H1 (cell line): Measurements from ENCODE around the gene ABCG5. TPM values are rescaled to one million over a fixed set of nuclear protein-coding genes. Genes with fewer than 3 reads are reported as not detected.

Source experiments
- BCL11A ChIP-seq, 2 experiments: IDR thresholded peaks; one replicate each; pipeline ENCODE4 v1.6.1; 2011; ENCODE audit warnings: low read depth in 2 of 2, low read length in 2 of 2, mild to moderate bottlenecking in 2 of 2
- CTBP2 ChIP-seq: IDR thresholded peaks from 2 replicates; pipeline ENCODE4 v1.7.0; 2011; ENCODE audit warnings: borderline replicate concordance, mild to moderate bottlenecking, moderate library complexity, mixed read lengths, low read length; ENCODE audit not compliant: insufficient read depth, insufficient read length
- EP300 ChIP-seq, 2 experiments: IDR thresholded peaks; 1 replicate in 1 of 2; 2 replicates in 1 of 2; pipeline ENCODE4 v1.6.1; 2011 to 2012; ENCODE audit warnings: low read depth in 2 of 2, low read length in 2 of 2, mild to moderate bottlenecking in 2 of 2, borderline replicate concordance in 1 of 2, inconsistent platforms in 1 of 2, moderate library complexity in 1 of 2
- JUN ChIP-seq: IDR thresholded peaks from 2 replicates; pipeline ENCODE4 v1.6.1; 2011; ENCODE audit warnings: low read depth, mild to moderate bottlenecking, improper control_type of control experiment, low read length
- polyA plus RNA-seq, 7 experiments: library from polyadenylated mRNA; depleted of rRNA in 3 of 7; stranded (reverse) in 5 of 7; unstranded in 2 of 7; fragments of >200 nt in 5 of 7; fragments of 200-250 nt in 2 of 7; gene quantifications; 1 replicate in 5 of 7; 2 replicates in 1 of 7; 4 replicates in 1 of 7; pipeline versions ENCODE4 v1.2.1 to v1.2.3, GENCODE V29; 2011 to 2013; ENCODE audit warnings: missing spikeins in 2 of 7, mixed read lengths in 2 of 7
- total RNA-seq: library from RNA; stranded (reverse); fragmentation: NEBNext Ultra II Directional; extraction: Animal tissue kit (Norgen Biotek cat#: 25700); gene quantifications from 2 replicates; pipeline ENCODE4 v1.2.1, GENCODE V29; 2021
- TF ChIP-seq, protein P1 (sequence below): IDR thresholded peaks from 2 replicates; pipeline ENCODE4 v1.6.1; 2011; ENCODE audit warnings: low read length, improper control_type of control experiment

ABCG5 gene
- total and polyA plus RNA-seq, 2 of the 8 experiments (the other 6 are each of a cell fraction or from before 2014, with no cell fraction given), result not detected

- TF ChIP-seq EP300 (IDR thresholded peaks at IDR 0.05; ENCODE audit: borderline replicate concordance in 1 of 2, low read depth in 2 of 2, low read length in 2 of 2) (no peak), BCL11A (IDR thresholded peaks at IDR 0.05; ENCODE audit: low read depth in 2 of 2, low read length in 2 of 2) (no peak), CTBP2 (no peak), JUN (no peak)
- TF ChIP-seq, protein P1, sequence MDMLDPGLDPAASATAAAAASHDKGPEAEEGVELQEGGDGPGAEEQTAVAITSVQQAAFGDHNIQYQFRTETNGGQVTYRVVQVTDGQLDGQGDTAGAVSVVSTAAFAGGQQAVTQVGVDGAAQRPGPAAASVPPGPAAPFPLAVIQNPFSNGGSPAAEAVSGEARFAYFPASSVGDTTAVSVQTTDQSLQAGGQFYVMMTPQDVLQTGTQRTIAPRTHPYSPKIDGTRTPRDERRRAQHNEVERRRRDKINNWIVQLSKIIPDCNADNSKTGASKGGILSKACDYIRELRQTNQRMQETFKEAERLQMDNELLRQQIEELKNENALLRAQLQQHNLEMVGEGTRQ, result no peak
Observed at GRCh38 chr2:43882312-43882711, 43.7 kb upstream of the ABCG5 start (continued).
